GM10266 (cell line): Measurements from ENCODE around the gene ADNP.

Experiments used
- DNase-seq: peaks from one replicate; pipeline ENCODE4 v3.0.0; 2012; ENCODE audit errors: extremely low spot score
- CTCF ChIP-seq: IDR thresholded peaks from 2 replicates; pipeline ENCODE4 v1.5.1; 2012; ENCODE audit warnings: mild to moderate bottlenecking, low read depth; ENCODE audit not compliant: control insufficient read depth, insufficient read depth; ENCODE audit errors: missing control alignments

The ADNP gene

GRCh38 chr20:50876816-50877215 is 54.4 kb downstream of the ADNP start:
- no peak for DNase-seq
- no peak for TF ChIP-seq CTCF

GRCh38 chr20:50876063-50876685 is 55.1 kb downstream of the ADNP start:
- DNase-seq: no peak
- TF ChIP-seq CTCF: no peak

GRCh38 chr20:50874758-50875665 is 56.2 kb downstream of the ADNP start:
- no peak for TF ChIP-seq CTCF
- DNase-seq: no peak

GRCh38 chr20:50874111-50874757 is 57.0 kb downstream of the ADNP start:
- no peak for DNase-seq
- no peak for TF ChIP-seq CTCF

GRCh38 chr20:50873585-50873984 is 57.7 kb downstream of the ADNP start:
- TF ChIP-seq CTCF: no peak

GRCh38 chr20:50872560-50873425 is 58.4 kb downstream of the ADNP start:
- DNase-seq: no peak
- no peak for TF ChIP-seq CTCF

More at GRCh38 chr20:50873585-50873984, 57.7 kb downstream of the ADNP start:
- DNase-seq: no peak
